Measurements from ENCODE around the gene CENPP.
"Not testable (repeated sequence)": the region's sequence is repeated elsewhere in the genome, so short reads cannot be mapped to it uniquely, and the experiment has no call there.

The CENPP gene

DNA sequence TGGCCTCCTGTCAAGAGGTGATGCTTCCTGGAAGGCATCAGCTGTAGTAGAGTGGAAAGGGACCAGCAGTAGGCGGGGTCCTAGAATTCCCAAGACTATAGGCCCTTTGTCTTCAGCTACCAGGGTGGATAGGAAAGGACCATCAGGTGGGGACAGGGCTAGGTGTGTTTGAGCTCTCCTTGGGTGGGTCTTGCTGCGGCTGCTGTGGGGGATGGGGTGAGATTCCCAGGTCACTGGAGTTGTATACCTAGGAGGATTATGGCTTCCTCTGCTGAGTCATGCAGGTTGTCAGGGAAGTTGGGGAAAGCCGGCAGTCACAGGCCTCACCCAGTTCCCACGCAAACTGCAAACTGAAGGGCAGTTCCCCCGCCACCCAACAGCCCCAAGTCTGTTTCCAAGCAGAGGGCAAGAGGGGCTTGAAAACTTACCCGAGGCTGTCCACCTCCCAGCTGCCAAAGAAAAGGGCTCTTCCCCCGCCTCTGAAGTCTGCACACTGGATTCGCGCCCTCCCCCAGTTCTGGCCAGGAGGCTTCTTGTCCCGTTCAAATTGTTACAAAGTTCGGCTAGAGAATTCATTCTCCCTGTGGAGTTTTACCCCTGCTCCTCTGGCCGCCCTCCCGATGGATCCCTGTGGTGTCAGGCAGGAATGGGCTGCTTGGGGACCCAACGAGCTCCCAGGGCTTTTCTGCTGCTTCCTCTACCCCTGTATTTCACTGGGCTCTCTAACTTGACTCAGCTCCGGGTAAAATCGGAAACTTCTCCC lies 233.0 kb downstream of the CENPP start:
- no peak for FAIRE-seq

DNA sequence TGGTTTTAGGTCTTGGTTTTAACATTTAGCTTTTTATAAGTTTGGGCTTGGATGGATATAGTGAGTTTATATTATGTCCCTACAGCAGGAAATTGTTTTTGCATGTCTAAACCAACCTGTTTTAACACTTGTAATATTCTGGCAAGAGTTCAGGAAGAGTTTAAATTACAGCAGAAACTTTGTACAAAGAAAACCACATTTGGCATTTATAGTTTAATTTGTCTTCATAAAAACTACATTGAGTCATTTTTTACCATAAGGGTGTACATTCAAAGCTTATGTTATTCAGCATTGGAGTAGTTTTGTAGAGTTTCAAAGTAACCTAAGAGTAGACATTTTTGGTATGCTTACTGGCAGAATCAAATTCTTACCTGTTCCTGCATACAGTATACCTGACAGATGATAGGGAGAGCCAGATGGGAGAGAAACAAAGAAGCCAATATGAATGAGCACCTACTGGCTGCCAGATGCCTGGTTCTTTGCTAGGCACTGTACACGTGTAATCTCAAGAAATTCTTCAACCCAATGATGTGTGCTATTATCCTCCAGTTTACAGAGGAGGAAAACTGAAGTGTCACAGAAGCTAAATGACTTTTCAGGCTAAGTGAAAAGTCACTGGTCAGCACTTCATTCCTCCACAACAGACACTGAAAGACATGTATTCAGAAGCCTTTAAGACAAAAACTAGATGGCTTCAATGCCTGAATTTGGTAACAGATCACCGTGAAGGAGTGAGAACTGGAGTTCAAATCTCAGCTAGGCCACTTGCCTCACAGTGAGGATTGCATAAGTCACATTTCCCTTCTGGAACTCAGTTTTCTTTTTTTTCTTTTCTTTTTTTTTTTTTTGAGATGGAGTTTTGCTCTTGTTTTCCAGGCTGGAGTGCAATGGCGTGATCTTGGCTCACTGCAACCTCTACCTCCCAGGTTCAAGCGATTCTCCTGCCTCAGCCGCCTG lies 235.9 kb downstream of the CENPP start:
- no peak for FAIRE-seq

DNA sequence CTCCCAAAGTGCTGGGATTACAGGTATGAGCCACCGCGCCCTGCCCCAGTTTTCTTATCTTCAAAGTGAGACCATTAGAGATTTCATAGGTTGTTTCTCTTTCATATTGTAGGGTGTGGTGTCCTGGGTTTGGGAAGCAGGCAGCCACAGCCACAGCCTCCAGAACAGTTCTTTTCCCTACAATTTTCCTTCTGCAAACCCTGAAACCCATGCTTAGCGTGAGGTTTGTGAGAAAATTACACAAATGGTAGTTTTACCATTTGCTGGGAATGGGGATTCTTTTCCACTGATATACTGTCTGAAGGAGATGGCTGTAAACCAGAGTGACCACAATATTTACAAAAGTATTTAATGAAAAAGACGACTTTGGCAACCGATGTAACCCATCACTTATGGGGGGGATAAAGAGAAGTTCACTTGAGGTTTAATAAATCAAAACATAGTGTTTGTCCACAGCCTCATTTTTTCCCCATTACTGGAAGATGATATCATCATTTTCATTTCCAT lies 236.8 kb downstream of the CENPP start:
- FAIRE-seq, result no peak

DNA sequence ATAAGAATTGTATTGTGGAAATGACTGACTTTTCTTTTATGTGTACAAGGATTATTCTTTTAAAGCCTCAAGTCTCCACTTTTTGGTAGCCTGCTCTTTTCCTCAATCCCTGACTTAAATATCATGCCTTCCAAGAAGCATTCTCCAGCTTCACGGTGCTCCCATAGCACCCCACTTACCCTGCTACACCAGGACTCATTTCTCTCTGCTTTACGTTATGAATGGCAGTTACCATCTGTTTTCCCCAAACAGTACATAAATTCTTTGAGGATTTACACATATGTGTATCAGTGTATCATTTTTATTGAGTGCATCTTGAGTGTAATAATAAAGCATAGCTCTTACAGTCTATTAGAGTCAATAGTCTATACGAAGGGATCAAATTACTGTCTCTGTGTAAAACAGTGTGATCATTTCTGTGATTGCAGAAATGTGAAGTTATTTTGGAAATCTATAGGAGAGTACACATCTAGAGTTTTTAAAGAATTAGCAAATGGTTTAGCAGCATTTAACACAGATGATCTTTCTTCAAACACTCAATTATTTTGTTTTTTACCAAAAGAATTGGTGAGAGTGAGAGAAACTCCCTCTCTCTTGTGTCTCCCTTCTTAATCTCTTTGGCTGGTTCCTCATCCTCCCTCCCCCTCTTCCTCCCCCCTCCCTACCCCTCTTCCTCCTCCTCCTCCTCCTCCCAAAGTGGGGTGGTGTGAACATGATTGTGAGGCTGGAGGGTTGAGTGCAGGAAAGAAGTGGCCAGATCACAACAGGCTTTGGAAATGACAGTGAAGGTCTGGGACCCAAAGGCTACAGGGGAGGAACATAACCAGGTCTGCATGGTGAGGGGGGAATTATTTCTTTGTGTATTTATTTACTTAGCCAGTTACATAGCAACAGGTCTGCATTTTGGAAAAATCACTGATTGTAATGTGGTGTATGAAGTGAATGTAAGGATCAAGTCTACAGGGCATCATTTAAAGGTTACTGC lies 237.7 kb downstream of the CENPP start:
- no peak for FAIRE-seq

DNA sequence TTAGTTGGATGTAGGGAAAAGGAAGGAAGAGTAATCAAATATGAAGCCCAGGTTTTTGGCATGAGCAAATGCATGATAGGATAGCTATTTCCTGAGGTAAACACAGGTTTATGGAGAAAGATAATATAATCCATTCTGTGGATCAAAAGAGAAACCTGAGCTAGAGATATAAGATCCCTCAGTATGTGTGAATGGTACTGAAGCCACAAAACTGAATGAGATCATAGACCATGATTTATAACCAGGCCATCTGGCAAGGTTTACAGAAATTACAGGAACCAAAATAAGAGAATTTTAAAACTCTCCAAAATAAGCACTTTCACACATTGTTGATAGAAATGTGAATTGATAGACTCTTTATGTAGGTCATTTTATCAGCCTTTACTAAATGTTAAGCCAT lies 238.8 kb downstream of the CENPP start:
- no peak for FAIRE-seq

DNA sequence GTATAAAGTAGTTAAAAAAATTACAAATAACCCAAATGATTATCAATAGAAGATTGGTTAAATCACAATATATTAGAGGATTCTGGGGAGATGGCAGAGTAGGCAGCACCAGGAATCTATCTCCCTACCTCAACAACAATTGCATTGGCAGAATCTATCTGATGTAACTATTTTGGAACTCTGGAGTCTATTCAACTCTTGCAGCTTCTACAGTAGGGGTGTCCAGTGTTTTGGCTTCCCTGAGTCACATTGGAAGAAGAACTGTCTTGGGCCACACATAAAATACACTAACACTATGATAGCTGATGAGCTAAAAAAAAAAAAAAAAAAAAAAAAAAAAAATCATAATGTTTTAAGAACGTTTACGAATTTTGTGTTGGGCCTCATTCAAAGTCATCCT lies 239.2 kb downstream of the CENPP start:
- no peak for FAIRE-seq

DNA sequence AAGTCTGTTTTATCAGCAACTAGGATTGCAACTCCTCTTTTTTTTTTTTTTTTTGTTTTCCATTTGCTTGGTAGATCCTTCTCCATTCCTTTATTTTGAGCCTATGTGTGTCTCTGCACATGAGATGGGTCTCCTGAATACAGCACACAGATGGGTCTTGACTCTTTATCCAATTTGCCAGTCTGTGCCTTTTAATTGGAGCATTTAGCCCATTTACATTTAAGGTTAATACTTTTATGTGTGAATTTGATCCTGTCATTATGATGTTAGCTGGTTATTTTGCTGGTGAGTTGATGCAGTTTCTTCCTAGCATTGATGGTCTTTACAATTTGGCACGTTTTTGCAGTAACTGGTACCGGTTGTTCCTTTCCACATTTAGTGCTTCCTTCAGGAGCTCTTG lies 246.1 kb downstream of the CENPP start:
- not testable (repeated sequence) for FAIRE-seq

DNA sequence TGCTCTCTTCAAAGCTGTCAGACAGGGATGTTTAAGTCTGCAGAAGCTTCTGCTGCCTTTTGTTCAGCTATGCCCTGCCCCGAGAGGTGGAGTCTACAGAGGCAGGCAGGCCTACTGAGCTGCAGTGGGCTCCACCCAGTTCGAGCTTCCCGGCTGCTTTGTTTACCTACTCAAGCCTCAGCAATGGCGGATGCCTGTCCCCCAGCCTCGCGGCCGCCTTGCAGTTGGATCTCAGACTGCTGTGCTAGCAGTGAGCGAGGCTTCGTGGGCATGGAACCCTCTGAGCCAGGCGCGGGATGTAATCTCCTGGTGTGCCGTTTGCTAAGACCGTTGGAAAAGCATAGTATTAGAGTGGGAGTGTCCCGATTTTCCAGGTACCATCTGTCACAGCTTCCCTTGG lies 247.9 kb downstream of the CENPP start:
- not testable (repeated sequence) for FAIRE-seq

DNA sequence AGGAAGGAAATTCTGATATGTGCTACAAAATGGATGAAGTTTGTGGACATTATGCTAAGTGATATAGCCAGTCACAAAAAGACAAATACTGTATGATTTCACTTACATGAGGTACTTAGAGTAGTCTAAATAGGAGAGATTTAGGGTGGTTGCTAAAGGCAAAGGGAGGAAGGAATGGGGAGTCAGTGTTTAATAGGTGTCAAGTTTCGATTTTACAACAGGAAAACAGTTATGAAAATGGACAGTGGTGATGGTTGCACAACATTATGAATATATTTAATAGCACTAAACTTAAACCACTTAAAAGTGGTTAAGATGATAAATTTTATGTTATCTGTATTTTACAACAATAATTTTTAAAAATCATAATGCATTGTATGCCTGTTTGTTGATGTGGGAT lies 250.4 kb downstream of the CENPP start:
- FAIRE-seq, result no peak

DNA sequence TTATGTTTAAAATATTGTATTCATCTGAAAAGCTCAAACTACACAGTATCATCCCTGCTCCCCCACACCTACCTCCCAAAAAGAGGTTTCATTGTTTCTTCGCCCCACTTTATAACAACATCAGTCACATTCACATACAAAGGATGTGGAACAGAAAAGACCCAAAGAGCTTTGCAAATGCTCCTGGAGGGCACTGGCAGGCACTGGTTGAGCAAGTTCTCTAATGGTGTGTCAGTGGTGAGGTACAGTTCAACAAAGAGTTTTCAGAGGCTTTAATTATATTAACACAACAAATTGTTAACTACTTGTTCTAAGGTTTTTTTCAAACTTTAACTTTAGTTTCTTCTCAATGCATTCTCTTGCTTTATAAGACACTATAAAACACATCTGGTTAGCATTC lies 264.2 kb downstream of the CENPP start:
- FAIRE-seq, result no peak

DNA sequence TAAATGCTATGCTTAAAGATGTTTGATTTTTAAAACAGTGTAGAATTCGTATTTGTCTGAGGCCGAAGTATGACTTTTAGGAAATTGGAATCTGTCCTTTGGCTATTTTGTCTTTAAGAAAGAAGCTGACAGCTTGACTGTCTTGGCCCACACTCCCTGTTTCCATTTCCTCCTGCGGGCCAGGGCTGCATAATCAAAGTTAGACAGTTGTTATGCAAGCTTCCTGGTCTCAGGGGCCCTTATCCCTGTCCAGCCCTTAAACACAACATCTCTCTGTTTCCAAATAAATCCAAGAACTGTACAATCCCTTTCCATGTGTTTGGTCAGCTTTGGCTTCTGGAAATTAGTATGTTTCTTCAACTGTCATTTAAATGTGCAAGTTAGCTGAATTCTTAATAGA lies 264.6 kb downstream of the CENPP start:
- FAIRE-seq, result no peak

DNA sequence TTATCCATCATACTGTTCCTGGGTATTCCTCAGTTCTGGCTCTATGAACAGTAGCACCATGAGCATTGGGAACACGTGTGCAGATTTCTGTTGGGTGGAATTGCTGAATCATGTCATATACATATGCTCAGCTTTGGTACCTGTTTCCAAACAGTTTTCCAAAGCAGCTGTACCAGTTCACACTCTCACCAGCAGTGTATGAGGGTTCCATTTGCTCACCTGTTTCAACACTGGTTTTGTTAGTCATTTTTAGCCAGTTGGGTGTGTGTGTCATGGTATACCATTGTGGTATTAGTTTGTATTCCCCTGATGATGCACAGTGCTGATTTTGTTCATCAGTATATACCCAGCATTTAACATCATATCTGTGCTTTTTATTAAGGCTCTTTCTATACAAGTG lies 266.8 kb downstream of the CENPP start:
- FAIRE-seq, result no peak

DNA sequence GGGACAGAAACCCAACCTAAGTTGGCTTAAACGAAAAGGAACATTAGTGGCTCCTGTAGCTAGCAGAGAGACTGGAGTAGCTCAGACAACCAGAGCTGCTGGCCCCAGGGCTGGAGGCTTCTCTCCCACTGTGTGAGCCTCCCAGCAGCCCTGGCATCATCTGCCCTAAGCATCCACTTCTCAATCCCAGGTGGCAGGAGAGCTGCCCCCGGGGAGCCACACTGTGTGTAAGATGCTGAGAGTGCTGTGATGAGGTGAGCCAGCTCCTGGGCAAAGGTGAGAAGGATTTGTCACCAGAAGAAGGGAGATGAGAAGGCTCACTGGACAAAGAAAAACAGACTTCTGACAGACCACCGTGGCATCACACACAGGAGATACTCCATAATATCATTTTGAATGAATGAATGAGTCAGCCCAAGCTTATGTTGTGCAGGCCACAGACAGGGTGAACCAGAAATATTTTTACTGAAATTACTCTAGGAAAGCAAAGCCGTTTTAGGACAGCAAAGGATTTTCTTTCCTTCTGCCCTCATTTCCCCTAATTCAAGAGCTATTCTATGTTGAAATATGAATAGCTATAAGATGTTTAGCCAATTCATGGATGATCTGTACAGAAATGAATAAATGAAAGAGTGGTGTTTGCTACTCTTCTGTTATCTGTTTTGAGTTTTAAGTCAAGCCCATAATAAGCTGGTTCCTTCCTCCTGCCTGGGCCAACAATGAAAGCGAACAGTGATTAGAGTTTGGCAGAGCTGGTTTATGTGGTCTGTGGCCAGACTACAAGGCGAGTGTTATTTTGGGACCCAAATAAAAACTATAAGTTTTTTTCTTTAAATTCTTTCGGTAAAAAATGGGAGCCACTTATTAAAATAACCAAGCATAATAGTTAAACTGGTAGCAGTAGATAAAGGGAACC lies 267.5 kb downstream of the CENPP start:
- FAIRE-seq, result no peak

DNA sequence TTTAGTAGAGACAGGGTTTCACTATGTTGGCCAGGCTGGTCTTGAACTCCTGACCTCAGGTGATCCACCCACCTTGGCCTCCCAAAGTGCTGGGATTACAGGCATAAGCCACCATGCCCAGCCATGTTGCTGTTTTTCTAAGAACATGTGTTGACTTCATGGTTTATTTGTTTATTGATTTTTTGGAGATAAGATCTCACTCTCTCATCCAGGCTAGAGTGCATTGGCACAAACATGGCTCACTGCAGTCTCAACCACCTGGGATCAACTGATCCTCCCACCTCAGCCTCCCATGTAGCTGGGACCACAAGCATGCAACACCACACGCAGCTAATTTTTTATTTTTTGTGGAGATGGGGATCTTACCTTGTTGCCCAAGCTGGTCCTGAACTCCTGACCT lies 269.3 kb downstream of the CENPP start:
- not testable (repeated sequence) for FAIRE-seq

DNA sequence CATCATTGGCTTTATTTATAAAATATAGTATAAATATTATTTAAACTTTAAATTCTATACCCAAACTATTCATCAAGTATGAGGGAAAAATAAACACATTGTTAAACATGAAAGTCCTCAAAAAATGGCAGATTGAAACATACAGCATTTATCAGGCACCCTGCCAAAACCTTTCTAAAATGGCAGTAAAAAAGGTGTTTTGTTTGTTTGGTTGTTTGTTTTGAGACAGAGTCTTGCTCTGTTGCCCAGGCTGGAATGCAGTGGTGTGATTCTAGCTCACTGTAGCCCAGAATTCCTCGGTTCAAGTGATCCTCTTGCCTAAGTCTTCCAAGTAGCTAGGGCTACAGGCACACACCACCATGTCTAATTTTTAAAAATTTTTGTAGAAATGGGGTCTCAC lies 270.2 kb downstream of the CENPP start:
- no peak for FAIRE-seq

DNA sequence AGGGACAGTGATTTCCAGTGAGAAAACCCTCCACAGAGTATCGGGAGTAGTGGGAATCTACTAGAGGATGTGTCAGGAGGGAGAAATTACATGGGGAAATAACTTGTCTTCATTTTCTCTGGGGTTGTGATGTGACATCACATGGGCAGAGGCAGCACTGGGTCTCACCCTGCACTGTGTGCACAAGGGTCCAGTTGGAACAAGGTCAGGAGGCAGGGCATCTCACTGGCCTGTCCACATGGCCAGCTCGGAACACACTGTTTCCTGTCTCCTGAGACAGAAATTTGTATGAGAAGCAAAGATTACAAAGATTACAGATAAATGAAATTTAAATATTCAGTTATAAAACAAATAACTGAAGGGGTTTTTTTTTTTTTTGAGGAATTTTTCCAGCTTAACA lies 272.6 kb downstream of the CENPP start:
- FAIRE-seq, result no peak

DNA sequence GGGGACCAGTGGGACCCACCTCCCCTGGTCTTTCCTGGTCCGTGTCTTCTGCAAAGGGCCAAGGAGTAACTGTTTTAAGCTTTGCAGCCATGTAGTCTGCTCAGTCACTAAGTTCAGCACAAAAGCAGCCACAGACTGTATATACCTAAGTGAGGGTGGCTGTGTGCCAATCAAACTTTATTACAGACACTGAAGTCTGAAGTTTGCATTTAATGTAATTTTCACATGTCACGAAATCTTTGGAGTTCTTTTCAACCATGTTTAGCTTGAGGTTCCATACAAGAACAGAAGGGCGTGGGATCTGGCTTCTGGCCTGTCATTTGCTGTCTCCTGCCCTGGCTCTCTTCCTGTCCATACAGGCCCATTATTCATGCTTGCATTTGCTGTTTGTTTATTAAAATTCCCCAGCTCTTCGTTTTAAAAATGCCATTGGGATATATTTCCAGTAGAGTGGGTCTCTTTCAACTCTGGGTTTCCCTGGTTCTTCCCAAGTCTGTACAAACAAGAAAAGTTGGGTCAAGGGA lies 274.2 kb downstream of the CENPP start:
- no peak for FAIRE-seq

DNA sequence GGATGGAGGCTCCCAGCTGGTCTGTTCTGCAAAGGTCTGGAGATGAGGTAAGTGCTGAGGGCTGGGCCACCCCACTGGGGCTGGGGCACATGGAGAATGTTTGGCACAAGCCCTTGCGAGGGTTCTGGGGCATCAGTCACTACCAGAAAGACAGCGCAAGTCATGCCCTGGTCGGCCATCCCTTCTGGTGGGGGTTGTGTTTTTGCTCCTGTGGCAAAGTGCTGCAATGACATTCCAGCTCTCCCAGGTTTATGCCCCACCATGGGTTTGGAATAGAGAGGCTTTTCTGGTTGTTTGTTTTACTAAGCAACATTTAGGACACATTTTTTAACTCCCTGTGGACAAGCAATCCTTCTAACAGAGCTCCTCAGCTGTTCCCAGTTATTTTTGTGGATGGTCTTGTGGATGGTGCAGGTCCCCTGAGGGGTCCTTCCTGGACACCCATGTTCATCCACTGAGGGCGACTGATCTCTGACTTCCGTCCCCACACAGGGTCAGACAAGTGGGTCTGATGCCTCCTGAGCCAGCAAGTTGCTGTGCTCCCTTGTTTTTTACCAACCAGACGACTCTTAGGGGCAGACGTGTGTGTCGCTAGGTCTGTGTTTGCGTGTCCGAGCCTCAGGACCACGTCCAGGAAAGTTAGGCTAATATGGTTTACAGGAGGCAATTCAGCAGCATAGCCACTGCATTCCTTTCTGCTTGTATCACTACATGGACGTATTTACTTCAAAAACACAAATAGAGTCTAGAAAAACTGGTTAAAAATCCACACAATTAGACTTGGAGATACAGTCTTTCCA lies 274.9 kb downstream of the CENPP start:
- FAIRE-seq, result no peak

DNA sequence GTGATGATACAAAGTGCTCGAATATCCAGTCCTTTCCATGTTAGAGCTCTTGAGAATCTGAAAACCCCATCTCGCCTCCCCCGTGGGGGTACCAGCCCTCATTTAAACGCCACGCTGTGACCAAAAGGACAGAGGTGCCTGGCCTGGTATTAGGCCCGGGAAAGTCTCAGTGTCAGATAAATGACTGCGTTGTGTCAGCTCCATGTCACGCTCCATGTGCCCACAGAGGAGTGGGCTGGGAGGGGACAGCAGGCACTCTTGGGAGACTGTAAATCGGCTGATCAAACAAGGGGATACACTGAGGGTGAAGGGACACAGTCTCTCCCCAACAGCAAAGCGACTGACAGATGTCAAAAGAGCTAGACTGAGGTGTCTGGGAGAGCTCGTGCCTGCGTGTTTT lies 275.7 kb downstream of the CENPP start:
- FAIRE-seq, result no peak

DNA sequence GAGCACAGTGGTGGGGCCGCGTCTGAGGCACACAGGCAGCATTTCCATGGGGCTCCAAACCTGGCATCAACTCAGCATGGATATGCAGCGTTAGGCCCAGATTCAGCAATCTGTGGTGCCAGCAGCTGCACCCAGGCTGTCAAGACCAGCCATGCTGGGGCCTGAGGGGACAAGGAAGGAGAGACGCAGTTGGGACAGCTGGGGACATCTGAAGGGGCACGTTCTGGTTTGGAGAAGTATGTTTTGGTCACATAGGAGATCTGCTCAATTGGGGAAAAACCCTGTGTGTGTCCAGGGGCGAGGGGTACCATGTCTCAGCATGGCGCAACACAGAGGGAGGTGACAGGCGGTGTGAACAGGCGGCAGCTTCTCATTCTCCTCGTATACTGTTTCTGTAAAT lies 276.7 kb downstream of the CENPP start:
- FAIRE-seq, result no peak
